ENCODE results near the gene MCAM.

The MCAM gene

DNA sequence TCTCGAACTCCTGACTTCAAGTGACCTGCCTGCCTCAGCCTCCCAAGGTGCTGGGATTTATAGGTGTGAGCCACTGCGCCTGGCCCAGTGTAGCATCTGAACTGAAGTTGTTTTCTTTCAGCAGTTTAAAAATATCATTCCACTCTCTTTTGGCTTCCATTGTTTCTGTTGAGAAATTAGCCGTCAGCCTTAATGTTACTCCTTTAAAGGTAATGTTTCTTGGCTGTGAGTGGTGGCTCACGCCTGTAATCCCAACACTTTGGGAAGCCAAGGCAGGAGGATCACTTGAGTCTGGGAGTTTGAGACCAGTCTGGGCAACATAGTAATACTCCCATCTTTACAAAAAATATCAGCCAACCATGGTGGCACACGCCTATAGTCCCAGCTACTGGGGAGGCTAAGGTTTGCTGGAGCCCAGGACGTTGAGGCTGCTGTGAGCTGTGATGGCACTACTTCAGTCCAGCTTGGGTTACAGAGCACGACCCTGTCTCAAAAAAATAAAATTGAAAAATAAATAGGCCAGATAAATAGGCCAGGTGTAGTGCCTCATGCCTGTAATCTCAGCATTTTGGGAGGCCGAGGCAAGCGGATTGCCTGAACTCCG lies 25.9 kb downstream of the MCAM start:
- Histone ChIP-seq H3K9me3 (ENCODE audit: control insufficient read depth in 1 of 2, low read length in 2 of 2) (peaks cover 0 to 6% of the 10 kb centered on the region in 2 donors), H3K27me3 (ENCODE audit: control insufficient read depth in 1 of 2, insufficient read depth in 2 of 2, low read length in 2 of 2) (no peaks in the 10 kb centered on the region), H3K27ac (ENCODE audit: low read depth, low read length) (no peak overlapping the region), H3K9ac (ENCODE audit: low read depth in 1 of 2, low read length in 2 of 2) (no peak overlapping the region), H3K4me1 (ENCODE audit: control insufficient read depth in 1 of 2, insufficient read depth in 2 of 2, low read length in 2 of 2) (no peaks in the 10 kb centered on the region), H3K36me3 (ENCODE audit: control insufficient read depth in 1 of 2, insufficient read depth in 2 of 2, low read length in 2 of 2) (peaks cover 18 to 43% of the 10 kb centered on the region in 2 donors), H3K4me3 (ENCODE audit: low read depth in 1 of 2, low read length in 2 of 2) (no peak overlapping the region)

DNA sequence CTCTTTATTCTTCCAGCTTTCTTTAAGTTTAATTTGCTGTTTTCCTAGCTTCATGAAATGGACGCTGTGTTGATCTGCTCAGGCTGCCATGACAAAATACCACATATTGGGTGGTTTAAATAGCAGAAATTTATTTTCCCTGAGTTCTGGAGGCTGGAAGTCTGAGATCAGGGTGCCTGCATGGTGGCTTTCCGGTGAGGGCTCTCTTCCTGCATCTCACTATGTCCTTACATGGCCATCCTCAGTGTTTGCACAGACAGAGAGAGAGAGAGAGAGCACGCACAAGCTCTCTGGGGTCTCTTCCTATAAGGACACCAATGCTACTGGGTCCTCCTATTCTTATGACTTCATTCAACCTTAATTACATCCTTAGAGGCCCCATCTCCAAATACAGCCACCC lies 28.7 kb downstream of the MCAM start:
- H3K9me3 ChIP-seq (ENCODE audit: control insufficient read depth in 1 of 2, low read length in 2 of 2), result peaks cover 0 to 6% of the 10 kb centered on the region in 2 donors
- no peak overlapping the region for H3K9ac ChIP-seq (ENCODE audit: low read depth in 1 of 2, low read length in 2 of 2)
- H3K4me1 ChIP-seq (ENCODE audit: control insufficient read depth in 1 of 2, insufficient read depth in 2 of 2, low read length in 2 of 2), result no peaks in the 10 kb centered on the region
- no peak overlapping the region for H3K4me3 ChIP-seq (ENCODE audit: low read depth in 1 of 2, low read length in 2 of 2)
- H3K27me3 ChIP-seq (ENCODE audit: control insufficient read depth in 1 of 2, insufficient read depth in 2 of 2, low read length in 2 of 2), result no peaks in the 10 kb centered on the region
- peaks cover 26 to 52% of the 10 kb centered on the region in 2 donors for H3K36me3 ChIP-seq (ENCODE audit: control insufficient read depth in 1 of 2, insufficient read depth in 2 of 2, low read length in 2 of 2)
- H3K27ac ChIP-seq (ENCODE audit: low read depth, low read length), result no peak overlapping the region

DNA sequence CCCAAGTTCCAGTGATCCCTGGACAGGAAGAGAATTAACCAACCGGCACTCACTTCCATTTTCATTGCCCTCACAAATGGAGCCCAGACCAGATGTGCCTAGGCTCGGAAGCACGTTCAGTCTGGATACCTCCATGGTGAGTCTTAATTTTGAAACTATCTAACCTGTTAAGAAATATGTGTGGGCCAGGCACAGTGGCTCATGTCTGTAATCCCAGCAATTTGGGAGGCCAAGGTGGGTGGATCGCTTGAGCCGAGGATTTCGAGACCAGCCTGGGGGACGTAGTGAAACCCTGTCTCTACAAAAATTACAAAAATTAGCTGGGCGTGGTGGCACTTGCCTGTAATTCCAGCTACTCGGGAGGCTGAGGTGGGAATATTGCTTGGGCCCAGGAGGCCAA lies 31.5 kb downstream of the MCAM start:
- H3K4me3 ChIP-seq (ENCODE audit: low read depth in 1 of 2, low read length in 2 of 2), result no peak overlapping the region
- no peak overlapping the region for H3K27ac ChIP-seq (ENCODE audit: low read depth, low read length)
- no peak overlapping the region for H3K9ac ChIP-seq (ENCODE audit: low read depth in 1 of 2, low read length in 2 of 2)
- H3K36me3 ChIP-seq (ENCODE audit: control insufficient read depth in 1 of 2, insufficient read depth in 2 of 2, low read length in 2 of 2), result peaks cover 19 to 40% of the 10 kb centered on the region in 2 donors
- no peaks in the 10 kb centered on the region for H3K27me3 ChIP-seq (ENCODE audit: control insufficient read depth in 1 of 2, insufficient read depth in 2 of 2, low read length in 2 of 2)
- no peaks in the 10 kb centered on the region for H3K9me3 ChIP-seq (ENCODE audit: control insufficient read depth in 1 of 2, low read length in 2 of 2)
- no peaks in the 10 kb centered on the region for H3K4me1 ChIP-seq (ENCODE audit: control insufficient read depth in 1 of 2, insufficient read depth in 2 of 2, low read length in 2 of 2)

DNA sequence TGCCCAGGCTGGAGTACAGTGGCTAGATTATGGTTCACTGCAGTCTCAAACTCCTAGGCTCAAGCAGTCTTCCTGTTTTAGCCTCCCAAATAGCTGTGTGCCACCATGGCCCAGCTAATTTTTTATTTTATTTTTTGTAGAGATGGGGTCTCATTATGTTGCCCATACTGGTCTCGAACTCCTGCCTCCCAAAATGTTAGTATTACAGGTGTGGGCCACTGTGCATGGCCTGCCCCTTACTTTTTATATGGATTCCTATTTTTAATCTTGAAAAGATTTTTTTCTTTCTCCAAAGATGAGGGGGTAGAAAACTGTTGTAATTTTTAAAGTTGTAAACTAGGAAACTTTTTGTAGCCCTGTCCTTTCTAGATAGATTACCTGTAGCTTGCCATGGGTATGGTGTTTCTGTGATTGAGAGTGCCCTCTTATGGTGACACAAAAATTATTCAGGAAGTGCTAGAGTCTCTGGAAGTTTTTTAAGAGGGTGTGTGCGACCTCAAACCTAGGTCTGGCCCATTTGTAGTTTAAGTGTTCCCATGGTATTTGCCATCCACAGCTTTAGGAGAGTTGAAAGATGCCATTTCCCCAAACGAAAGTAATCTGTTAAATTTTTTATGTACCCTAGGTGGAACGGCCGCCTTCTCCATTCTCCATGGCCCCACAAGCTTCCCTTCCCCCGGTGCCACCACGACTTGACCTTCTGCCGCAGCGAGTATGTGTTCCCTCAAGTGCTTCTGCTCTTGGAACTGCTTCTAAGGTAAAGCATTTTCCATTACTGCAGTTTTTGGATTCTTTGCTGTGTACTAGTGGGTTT lies 32.4 kb downstream of the MCAM start:
- Histone ChIP-seq H3K27me3 (ENCODE audit: control insufficient read depth in 1 of 2, insufficient read depth in 2 of 2, low read length in 2 of 2) (no peaks in the 10 kb centered on the region), H3K4me1 (ENCODE audit: control insufficient read depth in 1 of 2, insufficient read depth in 2 of 2, low read length in 2 of 2) (no peaks in the 10 kb centered on the region), H3K4me3 (ENCODE audit: low read depth in 1 of 2, low read length in 2 of 2) (no peak overlapping the region), H3K9ac (ENCODE audit: low read depth in 1 of 2, low read length in 2 of 2) (no peak overlapping the region), H3K9me3 (ENCODE audit: control insufficient read depth in 1 of 2, low read length in 2 of 2) (no peaks in the 10 kb centered on the region), H3K36me3 (ENCODE audit: control insufficient read depth in 1 of 2, insufficient read depth in 2 of 2, low read length in 2 of 2) (peaks cover 19 to 38% of the 10 kb centered on the region in 2 donors), H3K27ac (ENCODE audit: low read depth, low read length) (no peak overlapping the region)

DNA sequence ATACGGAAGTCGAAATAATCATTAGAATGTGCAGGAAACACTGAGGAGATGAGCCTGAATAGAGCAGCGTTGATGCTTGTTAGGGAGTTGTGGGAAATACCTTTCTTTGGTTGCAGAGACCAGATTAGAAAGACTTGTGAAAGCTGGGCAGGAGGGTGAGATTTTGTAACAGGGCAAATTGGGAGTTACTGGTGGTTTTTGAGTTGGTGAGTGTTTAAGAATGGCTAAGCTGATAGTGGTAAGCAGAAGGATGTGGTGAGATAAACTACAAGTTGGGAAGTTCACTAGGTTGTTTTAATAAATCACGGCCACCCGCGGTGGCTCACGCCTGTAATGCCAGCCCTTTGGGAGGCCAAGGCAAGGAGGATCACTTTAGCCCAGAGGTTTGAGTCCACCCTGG lies 34.4 kb downstream of the MCAM start:
- no peaks in the 10 kb centered on the region for H3K4me1 ChIP-seq (ENCODE audit: control insufficient read depth in 1 of 2, insufficient read depth in 2 of 2, low read length in 2 of 2)
- H3K4me3 ChIP-seq (ENCODE audit: low read depth in 1 of 2, low read length in 2 of 2), result no peak overlapping the region
- H3K27me3 ChIP-seq (ENCODE audit: control insufficient read depth in 1 of 2, insufficient read depth in 2 of 2, low read length in 2 of 2), result no peaks in the 10 kb centered on the region
- no peak overlapping the region for H3K9ac ChIP-seq (ENCODE audit: low read depth in 1 of 2, low read length in 2 of 2)
- no peak overlapping the region for H3K27ac ChIP-seq (ENCODE audit: low read depth, low read length)
- H3K9me3 ChIP-seq (ENCODE audit: control insufficient read depth in 1 of 2, low read length in 2 of 2), result no peaks in the 10 kb centered on the region
- H3K36me3 ChIP-seq (ENCODE audit: control insufficient read depth in 1 of 2, insufficient read depth in 2 of 2, low read length in 2 of 2), result peaks cover 19 to 41% of the 10 kb centered on the region in 2 donors

DNA sequence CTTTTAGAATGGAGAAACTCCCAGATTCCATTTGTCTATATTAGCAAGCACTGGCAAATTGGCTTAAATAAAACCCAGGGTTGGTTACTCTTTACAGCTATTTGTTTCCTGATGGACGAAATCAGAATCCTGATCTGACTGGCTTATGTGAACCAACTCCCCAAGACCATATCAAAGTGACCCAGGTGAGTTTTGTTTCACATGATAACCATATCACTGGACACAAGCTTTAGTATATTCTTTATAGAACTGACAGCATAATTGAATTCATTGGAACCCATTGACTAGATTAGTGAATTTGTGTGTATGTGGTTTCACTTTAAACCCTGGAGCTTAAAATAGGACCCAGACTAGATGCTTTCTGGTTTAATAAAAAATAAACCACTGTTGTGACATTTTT lies 39.3 kb downstream of the MCAM start:
- no peaks in the 10 kb centered on the region for H3K27me3 ChIP-seq (ENCODE audit: control insufficient read depth in 1 of 2, insufficient read depth in 2 of 2, low read length in 2 of 2)
- no peaks in the 10 kb centered on the region for H3K4me1 ChIP-seq (ENCODE audit: control insufficient read depth in 1 of 2, insufficient read depth in 2 of 2, low read length in 2 of 2)
- H3K9ac ChIP-seq (ENCODE audit: low read depth in 1 of 2, low read length in 2 of 2), result no peak overlapping the region
- no peaks in the 10 kb centered on the region for H3K9me3 ChIP-seq (ENCODE audit: control insufficient read depth in 1 of 2, low read length in 2 of 2)
- peaks cover 12 to 26% of the 10 kb centered on the region in 2 donors for H3K36me3 ChIP-seq (ENCODE audit: control insufficient read depth in 1 of 2, insufficient read depth in 2 of 2, low read length in 2 of 2)
- no peak overlapping the region for H3K27ac ChIP-seq (ENCODE audit: low read depth, low read length)
- no peak overlapping the region for H3K4me3 ChIP-seq (ENCODE audit: low read depth in 1 of 2, low read length in 2 of 2)

DNA sequence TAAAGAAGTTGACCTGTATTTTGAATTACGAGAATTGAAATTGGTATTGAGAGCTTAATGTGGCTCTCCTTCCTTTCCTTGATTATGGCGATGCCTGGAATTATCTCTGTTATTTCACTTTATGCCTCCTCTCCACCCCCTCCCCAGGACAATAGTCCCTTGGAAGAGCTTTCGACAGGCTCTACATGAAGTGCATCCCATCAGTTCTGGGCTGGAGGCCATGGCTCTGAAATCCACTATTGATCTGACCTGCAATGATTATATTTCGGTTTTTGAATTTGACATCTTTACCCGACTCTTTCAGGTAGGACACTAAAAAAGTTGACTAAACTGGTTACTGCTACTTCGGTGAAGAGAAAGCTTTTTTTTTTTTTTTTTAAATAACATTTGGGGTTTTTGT lies 43.2 kb downstream of the MCAM start:
- peaks cover 12 to 22% of the 10 kb centered on the region in 2 donors for H3K36me3 ChIP-seq (ENCODE audit: control insufficient read depth in 1 of 2, insufficient read depth in 2 of 2, low read length in 2 of 2)

DNA sequence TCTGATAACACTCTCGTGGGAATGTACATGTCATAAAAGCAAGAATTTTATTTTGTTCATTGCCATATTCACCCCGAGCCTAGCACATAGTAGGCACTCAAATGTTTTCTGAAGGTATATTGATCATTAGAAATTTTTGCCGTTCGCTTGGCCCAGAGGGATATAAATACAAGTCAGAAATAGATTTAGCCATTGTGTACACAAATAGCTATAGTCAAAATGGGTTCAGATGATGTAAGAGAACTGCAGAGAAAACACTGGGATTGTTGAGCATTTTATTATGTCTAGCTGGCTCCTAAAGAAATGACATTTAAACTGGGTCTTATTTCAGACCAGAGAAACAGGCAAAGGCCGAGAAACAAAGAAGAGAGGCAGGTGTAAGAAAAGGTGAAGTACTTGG lies 49.3 kb downstream of the MCAM start:
- Histone ChIP-seq H3K27ac (ENCODE audit: low read depth, low read length) (no peak overlapping the region), H3K27me3 (ENCODE audit: control insufficient read depth in 1 of 2, insufficient read depth in 2 of 2, low read length in 2 of 2) (no peaks in the 10 kb centered on the region), H3K4me3 (ENCODE audit: low read depth in 1 of 2, low read length in 2 of 2) (no peak overlapping the region), H3K4me1 (ENCODE audit: control insufficient read depth in 1 of 2, insufficient read depth in 2 of 2, low read length in 2 of 2) (peaks cover 4 to 11% of the 10 kb centered on the region in 2 donors), H3K36me3 (ENCODE audit: control insufficient read depth in 1 of 2, insufficient read depth in 2 of 2, low read length in 2 of 2) (peaks cover 0 to 5% of the 10 kb centered on the region in 2 donors), H3K9me3 (ENCODE audit: control insufficient read depth in 1 of 2, low read length in 2 of 2) (no peaks in the 10 kb centered on the region), H3K9ac (ENCODE audit: low read depth in 1 of 2, low read length in 2 of 2) (no peak overlapping the region)

More for the DNA sequence above, 43.2 kb downstream of the MCAM start:
- no peak overlapping the region for H3K4me3 ChIP-seq (ENCODE audit: low read depth in 1 of 2, low read length in 2 of 2)
- H3K9me3 ChIP-seq (ENCODE audit: control insufficient read depth in 1 of 2, low read length in 2 of 2), result no peaks in the 10 kb centered on the region
- no peaks in the 10 kb centered on the region for H3K27me3 ChIP-seq (ENCODE audit: control insufficient read depth in 1 of 2, insufficient read depth in 2 of 2, low read length in 2 of 2)
- peaks cover 0 to 3% of the 10 kb centered on the region in 2 donors for H3K4me1 ChIP-seq (ENCODE audit: control insufficient read depth in 1 of 2, insufficient read depth in 2 of 2, low read length in 2 of 2)
- H3K27ac ChIP-seq (ENCODE audit: low read depth, low read length), result no peak overlapping the region
- H3K9ac ChIP-seq (ENCODE audit: low read depth in 1 of 2, low read length in 2 of 2), result no peak overlapping the region

DNA sequence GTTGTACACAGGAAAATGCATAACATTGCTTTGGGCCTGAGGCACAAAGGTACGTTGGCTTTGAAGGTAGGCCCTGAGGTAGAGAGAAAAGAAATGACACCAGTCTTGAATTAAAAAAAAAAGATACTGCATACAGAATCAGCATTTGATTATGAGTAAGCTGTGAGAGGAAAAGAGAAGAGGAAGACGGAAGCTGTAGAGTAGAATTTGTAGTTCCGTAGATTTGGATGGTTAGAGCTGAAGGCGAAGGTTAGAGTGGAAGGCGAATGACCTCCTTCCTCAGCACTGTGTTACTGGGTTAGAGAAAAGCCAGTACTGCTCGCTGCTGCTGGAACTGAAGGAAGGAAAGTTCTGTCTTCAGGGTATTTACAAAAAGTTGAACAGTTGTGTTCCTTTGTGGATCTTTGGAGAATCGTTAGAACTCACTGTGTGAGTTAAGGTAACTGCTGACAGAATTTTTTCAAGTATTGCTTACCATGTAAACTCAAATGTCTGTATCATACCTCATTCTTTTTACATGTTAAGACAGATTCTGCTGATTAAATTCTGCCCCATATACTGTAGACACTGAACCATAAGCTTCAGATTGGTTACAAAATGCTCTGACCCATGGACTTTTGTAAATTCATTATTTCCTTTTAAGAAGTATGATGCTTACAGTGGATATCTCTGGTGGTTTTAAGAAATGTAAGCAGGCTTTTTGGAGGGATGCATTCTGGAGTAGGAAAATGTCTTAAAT lies 50.2 kb downstream of the MCAM start:
- H3K9ac ChIP-seq (ENCODE audit: low read depth in 1 of 2, low read length in 2 of 2), result no peak overlapping the region
- H3K27ac ChIP-seq (ENCODE audit: low read depth, low read length), result no peak overlapping the region
- no peaks in the 10 kb centered on the region for H3K36me3 ChIP-seq (ENCODE audit: control insufficient read depth in 1 of 2, insufficient read depth in 2 of 2, low read length in 2 of 2)
- no peaks in the 10 kb centered on the region for H3K27me3 ChIP-seq (ENCODE audit: control insufficient read depth in 1 of 2, insufficient read depth in 2 of 2, low read length in 2 of 2)
- H3K9me3 ChIP-seq (ENCODE audit: control insufficient read depth in 1 of 2, low read length in 2 of 2), result no peaks in the 10 kb centered on the region
- H3K4me1 ChIP-seq (ENCODE audit: control insufficient read depth in 1 of 2, insufficient read depth in 2 of 2, low read length in 2 of 2), result peaks cover 4 to 18% of the 10 kb centered on the region in 2 donors
- H3K4me3 ChIP-seq (ENCODE audit: low read depth in 1 of 2, low read length in 2 of 2), result no peak overlapping the region

DNA sequence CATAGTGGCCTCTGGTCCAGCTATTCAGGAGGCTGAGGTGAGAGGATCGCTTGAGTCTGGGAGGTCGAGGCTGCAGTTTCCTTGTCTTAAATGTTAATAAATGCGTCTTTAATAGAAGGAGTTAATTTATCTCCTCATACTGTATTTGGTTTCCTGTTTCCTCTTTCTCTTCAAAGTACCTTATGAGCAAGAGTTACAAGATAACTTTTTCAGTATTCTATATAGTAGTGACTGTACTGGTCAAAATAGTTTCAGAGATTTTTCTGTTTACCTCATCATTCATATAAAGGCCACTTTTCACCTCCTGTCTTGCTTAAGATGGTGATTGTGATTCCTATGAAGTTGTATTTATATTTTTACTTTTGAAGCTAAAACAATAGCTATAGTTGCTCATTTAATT lies 50.9 kb downstream of the MCAM start:
- Histone ChIP-seq H3K36me3 (ENCODE audit: control insufficient read depth in 1 of 2, insufficient read depth in 2 of 2, low read length in 2 of 2) (no peaks in the 10 kb centered on the region), H3K4me1 (ENCODE audit: control insufficient read depth in 1 of 2, insufficient read depth in 2 of 2, low read length in 2 of 2) (peaks cover 4 to 18% of the 10 kb centered on the region in 2 donors), H3K9me3 (ENCODE audit: control insufficient read depth in 1 of 2, low read length in 2 of 2) (no peaks in the 10 kb centered on the region)

More for the DNA sequence above, 50.9 kb downstream of the MCAM start:
- H3K4me3 ChIP-seq (ENCODE audit: low read depth in 1 of 2, low read length in 2 of 2), result no peak overlapping the region
- no peak overlapping the region for H3K9ac ChIP-seq (ENCODE audit: low read depth in 1 of 2, low read length in 2 of 2)
- H3K27me3 ChIP-seq (ENCODE audit: control insufficient read depth in 1 of 2, insufficient read depth in 2 of 2, low read length in 2 of 2), result no peaks in the 10 kb centered on the region
- no peak overlapping the region for H3K27ac ChIP-seq (ENCODE audit: low read depth, low read length)

Data from duodenal mucosa (tissue), 2 donors.